PFSK-1 (cell line): ENCODE measurements around the gene SORBS2.

Experiments
- FOXP2 ChIP-seq: optimal IDR thresholded peaks from 2 replicates; pipeline ENCODE3; 2011; ENCODE audit warnings: borderline replicate concordance, control low read depth, inconsistent platforms; ENCODE audit not compliant: insufficient read depth; ENCODE audit errors: extremely low read length, extremely low read depth
- POLR2AphosphoS5 ChIP-seq: IDR thresholded peaks from 2 replicates; pipeline ENCODE4 v1.6.1; 2012; ENCODE audit warnings: low read depth, mild to moderate bottlenecking, control low read depth, low read length, moderate library complexity
- SIN3A ChIP-seq: IDR thresholded peaks from 2 replicates; pipeline ENCODE4 v1.6.1; 2012; ENCODE audit warnings: mild to moderate bottlenecking, low read length, moderate library complexity, borderline replicate concordance; ENCODE audit not compliant: insufficient read depth
- TAF1 ChIP-seq: IDR thresholded peaks from 2 replicates; pipeline ENCODE4 v1.6.1; 2012; ENCODE audit warnings: low read length, control low read depth, borderline replicate concordance; ENCODE audit not compliant: insufficient read depth
- TF ChIP-seq, protein P1 (sequence below), 2 experiments: IDR thresholded peaks; 2 replicates each; pipeline versions ENCODE4 v1.6.1 to v1.8.0; 2011 to 2012; ENCODE audit warnings: low read depth in 2 of 2, low read length in 2 of 2, control low read depth in 1 of 2, inconsistent platforms in 1 of 2, mild to moderate bottlenecking in 1 of 2, moderate library complexity in 1 of 2; ENCODE audit not compliant: insufficient read depth in 1 of 2

The SORBS2 gene

GRCh38 chr4:185669288-185669687 is 142.7 kb downstream of the SORBS2 start:
- TF ChIP-seq TAF1 (no peak), SIN3A (no peak), FOXP2 (no peak), POLR2AphosphoS5 (no peak)
- TF ChIP-seq, protein P1, sequence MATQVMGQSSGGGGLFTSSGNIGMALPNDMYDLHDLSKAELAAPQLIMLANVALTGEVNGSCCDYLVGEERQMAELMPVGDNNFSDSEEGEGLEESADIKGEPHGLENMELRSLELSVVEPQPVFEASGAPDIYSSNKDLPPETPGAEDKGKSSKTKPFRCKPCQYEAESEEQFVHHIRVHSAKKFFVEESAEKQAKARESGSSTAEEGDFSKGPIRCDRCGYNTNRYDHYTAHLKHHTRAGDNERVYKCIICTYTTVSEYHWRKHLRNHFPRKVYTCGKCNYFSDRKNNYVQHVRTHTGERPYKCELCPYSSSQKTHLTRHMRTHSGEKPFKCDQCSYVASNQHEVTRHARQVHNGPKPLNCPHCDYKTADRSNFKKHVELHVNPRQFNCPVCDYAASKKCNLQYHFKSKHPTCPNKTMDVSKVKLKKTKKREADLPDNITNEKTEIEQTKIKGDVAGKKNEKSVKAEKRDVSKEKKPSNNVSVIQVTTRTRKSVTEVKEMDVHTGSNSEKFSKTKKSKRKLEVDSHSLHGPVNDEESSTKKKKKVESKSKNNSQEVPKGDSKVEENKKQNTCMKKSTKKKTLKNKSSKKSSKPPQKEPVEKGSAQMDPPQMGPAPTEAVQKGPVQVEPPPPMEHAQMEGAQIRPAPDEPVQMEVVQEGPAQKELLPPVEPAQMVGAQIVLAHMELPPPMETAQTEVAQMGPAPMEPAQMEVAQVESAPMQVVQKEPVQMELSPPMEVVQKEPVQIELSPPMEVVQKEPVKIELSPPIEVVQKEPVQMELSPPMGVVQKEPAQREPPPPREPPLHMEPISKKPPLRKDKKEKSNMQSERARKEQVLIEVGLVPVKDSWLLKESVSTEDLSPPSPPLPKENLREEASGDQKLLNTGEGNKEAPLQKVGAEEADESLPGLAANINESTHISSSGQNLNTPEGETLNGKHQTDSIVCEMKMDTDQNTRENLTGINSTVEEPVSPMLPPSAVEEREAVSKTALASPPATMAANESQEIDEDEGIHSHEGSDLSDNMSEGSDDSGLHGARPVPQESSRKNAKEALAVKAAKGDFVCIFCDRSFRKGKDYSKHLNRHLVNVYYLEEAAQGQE (IDR thresholded peaks at IDR 0.05; ENCODE audit: insufficient read depth in 1 of 2, low read depth in 2 of 2, low read length in 2 of 2), result no peak

DNA sequence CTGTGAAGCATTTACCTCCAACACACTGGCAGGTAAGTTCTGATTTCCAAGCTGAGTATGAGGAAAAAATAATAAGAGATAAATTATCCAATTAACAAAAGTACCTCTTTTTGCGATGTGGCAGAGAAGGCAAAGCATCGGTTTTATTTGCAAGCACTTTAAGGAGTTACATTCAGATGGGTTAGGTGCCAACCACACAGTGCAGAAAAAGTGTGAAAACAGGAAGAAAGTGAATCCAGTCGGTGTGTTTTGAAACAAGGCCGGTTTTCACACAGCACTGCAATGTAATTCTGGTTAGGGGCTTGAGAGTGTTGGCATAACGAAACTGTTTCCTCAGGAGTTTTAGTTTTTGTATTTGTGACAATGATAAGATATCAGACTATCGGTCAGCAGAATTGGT is 145.8 kb downstream of the SORBS2 start:
- TF ChIP-seq, protein P1 (IDR thresholded peaks at IDR 0.05; ENCODE audit: insufficient read depth in 1 of 2, low read depth in 2 of 2, low read length in 2 of 2), result no peak
- no peak for TF ChIP-seq FOXP2
- TF ChIP-seq SIN3A, result no peak
- no peak for TF ChIP-seq POLR2AphosphoS5
- no peak for TF ChIP-seq TAF1

DNA sequence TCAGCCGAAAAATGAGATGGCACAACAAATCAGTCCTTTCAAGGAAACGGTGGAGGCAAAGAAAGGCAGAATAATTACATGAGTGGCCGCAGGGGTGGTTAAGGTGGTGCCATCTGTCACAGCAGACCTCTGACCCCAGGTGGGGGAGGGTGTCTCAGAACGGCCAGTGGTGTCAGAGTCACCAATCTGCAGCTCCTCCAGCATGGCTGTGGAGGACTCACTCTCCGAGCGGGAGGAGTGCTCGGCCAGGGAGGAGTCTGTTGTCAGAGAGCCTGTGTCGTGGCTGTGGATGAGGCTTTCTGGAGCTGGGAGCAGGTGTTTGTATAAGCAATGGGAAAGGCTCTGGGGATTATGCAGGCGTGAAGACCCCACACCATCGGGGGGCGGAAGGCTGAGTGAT is 146.3 kb downstream of the SORBS2 start:
- TF ChIP-seq SIN3A, result no peak
- TF ChIP-seq, protein P1 (IDR thresholded peaks at IDR 0.05; ENCODE audit: insufficient read depth in 1 of 2, low read depth in 2 of 2, low read length in 2 of 2), result no peak
- no peak for TF ChIP-seq FOXP2
- no peak for TF ChIP-seq POLR2AphosphoS5
- TF ChIP-seq TAF1, result no peak

GRCh38 chr4:185664481-185664880 is 147.5 kb downstream of the SORBS2 start:
- TF ChIP-seq TAF1 (no peak), POLR2AphosphoS5 (no peak), FOXP2 (no peak), SIN3A (no peak)
- TF ChIP-seq, protein P1 (IDR thresholded peaks at IDR 0.05; ENCODE audit: insufficient read depth in 1 of 2, low read depth in 2 of 2, low read length in 2 of 2), result no peak

- TF ChIP-seq TAF1, result no peak
- no peak for TF ChIP-seq FOXP2
- no peak for TF ChIP-seq SIN3A
- no peak for TF ChIP-seq POLR2AphosphoS5
- TF ChIP-seq, protein P1 (IDR thresholded peaks at IDR 0.05; ENCODE audit: insufficient read depth in 1 of 2, low read depth in 2 of 2, low read length in 2 of 2), result no peak
Observed at GRCh38 chr4:185662030-185662778, 149.8 kb downstream of the SORBS2 start.
